IMR-90 (cell line): ENCODE results near the gene COQ2. TPM values are rescaled to one million over a fixed set of nuclear protein-coding genes. Genes with fewer than 3 reads are reported as not detected.

ENCODE experiments used
- ATAC-seq: fragments of 200-7000 bp; cut with Tn5 transposase; 2 replicates; pipeline ENCODE4 v1.9.1; 2020; ENCODE audit warnings: low read depth, mild to moderate bottlenecking, moderate library complexity
- BruUV-seq: library from RNA; stranded (reverse); fragments of 400-500 nt; replicated peaks from 2 replicates; lab custom pipeline; 2021; lab: Mats Ljungman, UMichigan
- CTCF ChIA-PET: fragments of 300-600 bp; formaldehyde crosslinking; extraction: SDS; loops from one replicate; lab custom pipeline; 2021; ENCODE audit warnings: antibody characterized with exemption; lab: Yijun Ruan, JAX
- POLR2A ChIA-PET: fragments of 300-600 bp; sonication (Branson Sonifier 250); formaldehyde crosslinking; loops from one replicate; lab custom pipeline; 2022; ENCODE audit warnings: antibody characterized with exemption; ENCODE audit not compliant: unreplicated experiment; lab: Charles Lee
- DNase-seq: peaks from one replicate; pipeline ENCODE4 v3.0.0; 2013
- H2AFZ ChIP-seq: replicated peaks from 2 replicates; pipeline ENCODE3; 2013; ENCODE audit warnings: low read length, mild to moderate bottlenecking; ENCODE audit not compliant: poor library complexity
- H2AK5ac ChIP-seq: 2 replicates; pipeline ENCODE4 v1.6.1; 2013; ENCODE audit warnings: low read depth, low read length, inconsistent platforms
- H2AK9ac ChIP-seq: replicated peaks from 2 replicates; pipeline ENCODE3; 2013; ENCODE audit warnings: mild to moderate bottlenecking, low read depth, low read length, moderate library complexity; ENCODE audit not compliant: poor library complexity
- H2BK120ac ChIP-seq: 2 replicates; pipeline ENCODE4 v1.6.1; 2013; ENCODE audit warnings: low read depth, low read length, inconsistent platforms
- H2BK15ac ChIP-seq: 3 replicates; pipeline ENCODE4 v1.6.1; 2013; ENCODE audit warnings: low read depth, low read length, inconsistent platforms
- H2BK20ac ChIP-seq: 2 replicates; pipeline ENCODE4 v1.6.1; 2013; ENCODE audit warnings: low read depth, mild to moderate bottlenecking, inconsistent platforms, low read length, moderate library complexity
- H2BK5ac ChIP-seq: 2 replicates; pipeline ENCODE4 v1.6.1; 2013; ENCODE audit warnings: mild to moderate bottlenecking, low read depth, low read length, inconsistent platforms; ENCODE audit not compliant: poor library complexity, severe bottlenecking
- H3K14ac ChIP-seq: replicated peaks from 2 replicates; pipeline ENCODE4 v1.6.1; 2013; ENCODE audit warnings: low read depth, low read length, inconsistent platforms
- H3K18ac ChIP-seq: 2 replicates; pipeline ENCODE4 v1.6.1; 2013; ENCODE audit warnings: low read depth, low read length, control low read depth
- H3K23ac ChIP-seq: 2 replicates; pipeline ENCODE4 v1.6.1; 2013; ENCODE audit warnings: low read depth, low read length, inconsistent platforms
- H3K27ac ChIP-seq: 2 replicates; pipeline ENCODE4 v1.5.1; 2013; ENCODE audit warnings: mild to moderate bottlenecking, control low read depth, low read length; ENCODE audit not compliant: insufficient read depth
- H3K27me3 ChIP-seq: 2 replicates; pipeline ENCODE4 v1.6.1; 2013; ENCODE audit warnings: low read length; ENCODE audit not compliant: control insufficient read depth, insufficient read depth
- H3K36me3 ChIP-seq: 2 replicates; pipeline ENCODE4 v1.6.1; 2013; ENCODE audit warnings: low read length, mixed read lengths; ENCODE audit not compliant: control insufficient read depth, insufficient read depth
- H3K4ac ChIP-seq: 2 replicates; pipeline ENCODE4 v1.6.1; 2013; ENCODE audit warnings: low read depth, low read length, inconsistent platforms
- H3K4me1 ChIP-seq: 2 replicates; pipeline ENCODE4 v1.6.1; 2013; ENCODE audit warnings: low read length, mixed read lengths; ENCODE audit not compliant: control insufficient read depth, insufficient read depth
- H3K4me2 ChIP-seq: 2 replicates; pipeline ENCODE4 v1.6.1; 2013; ENCODE audit warnings: low read depth, mild to moderate bottlenecking, control low read depth, low read length, moderate library complexity
- H3K4me3 ChIP-seq: 2 replicates; pipeline ENCODE4 v1.5.1; 2013; ENCODE audit warnings: low read depth, mild to moderate bottlenecking, control low read depth, low read length, moderate library complexity; ENCODE audit not compliant: insufficient read depth
- H3K56ac ChIP-seq: 2 replicates; pipeline ENCODE4 v1.6.1; 2013; ENCODE audit warnings: low read length, inconsistent platforms; ENCODE audit not compliant: insufficient read depth; ENCODE audit errors: extremely low read depth
- H3K79me1 ChIP-seq, 2 experiments: 2 replicates each; pipeline ENCODE4 v1.6.1; 2013; ENCODE audit warnings: low read length in 2 of 2, inconsistent platforms in 1 of 2, low read depth in 1 of 2
- H3K9ac ChIP-seq: 2 replicates; pipeline ENCODE4 v1.6.1; 2013; ENCODE audit warnings: low read depth, low read length, control low read depth
- H3K9me1 ChIP-seq: 2 replicates; pipeline ENCODE4 v1.6.1; 2013; ENCODE audit warnings: low read length, inconsistent platforms; ENCODE audit not compliant: insufficient read depth
- H3K9me3 ChIP-seq: 2 replicates; pipeline ENCODE4 v1.6.1; 2013; ENCODE audit warnings: low read length; ENCODE audit not compliant: control insufficient read depth, insufficient read depth
- H4K20me1 ChIP-seq: 2 replicates; pipeline ENCODE4 v1.6.1; 2013; ENCODE audit warnings: low read length, inconsistent platforms; ENCODE audit not compliant: insufficient read depth
- H4K5ac ChIP-seq: 2 replicates; pipeline ENCODE4 v1.6.1; 2013; ENCODE audit warnings: mild to moderate bottlenecking, low read depth, low read length, control low read depth
- H4K8ac ChIP-seq, 2 experiments: 2 replicates each; pipeline ENCODE4 v1.6.1; 2013; ENCODE audit warnings: low read depth in 2 of 2, low read length in 2 of 2, control low read depth in 1 of 2, inconsistent platforms in 1 of 2
- H4K91ac ChIP-seq: 2 replicates; pipeline ENCODE4 v1.6.1; 2013; ENCODE audit warnings: low read depth, low read length, inconsistent platforms; ENCODE audit not compliant: insufficient read depth
- BHLHE40 ChIP-seq: fragments of 150-350 bp; IDR thresholded peaks from 2 replicates; pipeline ENCODE4 v1.6.1; 2016; ENCODE audit warnings: mild to moderate bottlenecking, low read depth, low read length
- CEBPB ChIP-seq: IDR thresholded peaks from 2 replicates; pipeline ENCODE4 v1.6.1; 2012; ENCODE audit warnings: low read depth, low read length, improper control_type of control experiment
- CHD1 ChIP-seq: IDR thresholded peaks from 2 replicates; pipeline ENCODE4 v1.6.1; 2012; ENCODE audit warnings: low read depth, low read length, improper control_type of control experiment
- CTCF ChIP-seq: conservative IDR thresholded peaks from 2 replicates; pipeline ENCODE4 v1.5.1; 2012; ENCODE audit warnings: mild to moderate bottlenecking, low read depth, low read length, improper control_type of control experiment
- ELK1 ChIP-seq: fragments of 150-350 bp; IDR thresholded peaks from 2 replicates; pipeline ENCODE4 v1.6.1; 2016; ENCODE audit warnings: low read depth, mild to moderate bottlenecking, low read length, moderate library complexity, borderline replicate concordance
- FOS ChIP-seq: fragments of 150-350 bp; IDR thresholded peaks from 2 replicates; pipeline ENCODE4 v1.6.1; 2016; ENCODE audit warnings: low read depth, low read length
- MAFK ChIP-seq: IDR thresholded peaks from 2 replicates; pipeline ENCODE4 v1.6.1; 2012; ENCODE audit warnings: low read depth, low read length, improper control_type of control experiment
- MAZ ChIP-seq: IDR thresholded peaks from 2 replicates; pipeline ENCODE4 v1.6.1; 2012; ENCODE audit warnings: low read depth, mild to moderate bottlenecking, low read length, improper control_type of control experiment, moderate library complexity, borderline replicate concordance
- MXI1 ChIP-seq: IDR thresholded peaks from 2 replicates; pipeline ENCODE4 v1.6.1; 2012; ENCODE audit warnings: low read depth, mild to moderate bottlenecking, low read length, moderate library complexity, borderline replicate concordance
- NFE2L2 ChIP-seq: fragments of 150-350 bp; IDR thresholded peaks from 2 replicates; pipeline ENCODE4 v1.6.1; 2016; ENCODE audit warnings: low read depth, mild to moderate bottlenecking, low read length
- POLR2A ChIP-seq: IDR thresholded peaks from 2 replicates; pipeline ENCODE4 v1.6.1; 2012; ENCODE audit warnings: mild to moderate bottlenecking, low read depth, low read length
- RAD21 ChIP-seq: IDR thresholded peaks from 2 replicates; pipeline ENCODE4 v1.6.1; 2012; ENCODE audit warnings: low read length, improper control_type of control experiment
- RCOR1 ChIP-seq: IDR thresholded peaks from 2 replicates; pipeline ENCODE4 v1.6.1; 2012; ENCODE audit warnings: mild to moderate bottlenecking, low read length, improper control_type of control experiment; ENCODE audit not compliant: insufficient replicate concordance
- RFX5 ChIP-seq: IDR thresholded peaks from 2 replicates; pipeline ENCODE4 v1.8.0; 2012; ENCODE audit warnings: low read depth, mild to moderate bottlenecking, low read length, moderate library complexity
- SMC3 ChIP-seq: fragments of 150-350 bp; IDR thresholded peaks from 2 replicates; pipeline ENCODE4 v1.6.1; 2016; ENCODE audit warnings: low read depth, mild to moderate bottlenecking, antibody characterized with exemption, low read length, moderate library complexity
- USF2 ChIP-seq: fragments of 150-350 bp; IDR thresholded peaks from 2 replicates; pipeline ENCODE4 v1.6.1; 2017; ENCODE audit warnings: mild to moderate bottlenecking, antibody characterized with exemption, low read length, low read depth
- WGBS, 2 experiments: methylation state at CpG; one replicate each; pipeline versions ENCODE4 v1.1.5 to v1.1.7; 2013; ENCODE audit warnings: missing lambda C conversion rate in 2 of 2; ENCODE audit not compliant: insufficient read length in 1 of 2; ENCODE audit errors: extremely low coverage in 2 of 2; 5-methylcytosine and 5-hydroxymethylcytosine counted together
- dilution Hi-C: fragments of 300-500 bp; cut with HindIII; formaldehyde crosslinking; loops from one replicate; pipeline ENCODE4 v1.14.3; 2018; ENCODE audit warnings: low sequenced_read_pairs; ENCODE audit not compliant: unreplicated experiment
- in situ Hi-C: fragments of 300-500 bp; cut with MboI; formaldehyde crosslinking; loops from 3 replicates; pipeline ENCODE4 v1.14.3; 2019; ENCODE audit warnings: low sequenced_read_pairs, inconsistent platforms, mixed read lengths
- intact Hi-C: fragments of 100-400 bp; cut with micrococcal nuclease; formaldehyde crosslinking; loops from 2 replicates; pipeline ENCODE4 v1.10.0; 2022
- polyA plus RNA-seq, 3 experiments: library from polyadenylated mRNA; depleted of rRNA; stranded (reverse); fragments of >200 nt; gene quantifications; 2 replicates each; pipeline ENCODE4 v1.2.3, GENCODE V29; 2012; ENCODE audit warnings: low replicate concordance in 1 of 3
- total RNA-seq: library from RNA; depleted of rRNA; stranded (reverse); fragments of >200 nt; gene quantifications from 2 replicates; pipeline ENCODE4 v1.2.3, GENCODE V29; 2012

The COQ2 gene
- total and polyA plus RNA-seq, 2 of the 4 experiments (the other 2 are of a cell fraction), result 7.3 to 7.4 TPM

DNA sequence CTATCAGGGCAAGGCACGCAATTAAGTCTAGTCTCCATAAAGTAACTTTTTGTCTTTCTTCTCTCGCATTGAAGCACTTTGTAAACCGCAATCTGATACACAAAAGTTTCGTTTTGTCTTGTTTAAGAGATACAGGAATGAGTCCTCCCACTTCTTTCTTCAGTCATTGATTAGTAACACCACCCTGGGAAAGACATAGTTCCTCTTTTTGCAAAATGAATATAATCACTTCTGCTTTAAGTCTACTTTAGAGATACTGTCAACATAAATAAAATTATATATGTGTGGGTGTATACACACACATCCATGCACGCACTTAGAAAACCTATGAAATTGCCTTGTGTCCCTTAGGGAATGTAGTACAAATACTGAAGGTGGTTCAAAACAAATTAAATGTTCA is 11.7 kb downstream of the COQ2 start:
- dilution Hi-C loops, result no loop called here
- Histone ChIP-seq H3K9me3 (no peaks in the 10 kb centered on the region), H4K91ac (no peak overlapping the region), H4K8ac (no peak overlapping the region), H3K27me3 (no peaks in the 10 kb centered on the region), H2BK15ac (no peak overlapping the region), H3K4me2 (no peak overlapping the region), H4K20me1 (no peaks in the 10 kb centered on the region), H2BK5ac (no peak overlapping the region), H3K4me1 (peaks cover 2% of the 10 kb centered on the region; the same call in 1 of the 2 replicates), H4K5ac (no peak overlapping the region), H2BK20ac (no peak overlapping the region), H3K14ac (no peak overlapping the region), H2AFZ (no peak overlapping the region), H3K18ac (no peak overlapping the region), H2AK9ac (no peak overlapping the region), H2AK5ac (no peak overlapping the region), H3K56ac (no peak overlapping the region), H2BK120ac (no peak overlapping the region), H3K23ac (no peak overlapping the region), H3K4me3 (no peak overlapping the region), H3K4ac (no peak overlapping the region), H3K36me3 (peaks cover 6% of the 10 kb centered on the region; the same call in 1 of the 2 replicates), H3K79me1 (no peaks in the 10 kb centered on the region), H3K9ac (no peak overlapping the region), H3K27ac (no peak overlapping the region), H3K9me1 (peaks cover 4% of the 10 kb centered on the region; the same call in 1 of the 2 replicates)
- in situ Hi-C loops, result no loop called here
- no TSS peak for BruUV-seq
- ChIA-PET POLR2A (no interaction called here), CTCF (interaction anchor here (1.1 kb wide), 1 partner anchor 197 kb away, joined by 3 read pairs; no protein-coding TSS in a partner anchor)
- ATAC-seq (no peak), DNase-seq (no peak)
- no CpG with 5 or more reads among the region's 5 CpGs for WGBS, 2 experiments
- TF ChIP-seq CHD1, result no peak
- TF ChIP-seq MAZ, result no peak
- TF ChIP-seq NFE2L2, result no peak
- no peak for TF ChIP-seq USF2
- TF ChIP-seq CEBPB, result no peak
- no peak for TF ChIP-seq MAFK
- no peak for TF ChIP-seq ELK1
- TF ChIP-seq SMC3, result no peak
- no peak for TF ChIP-seq FOS
- TF ChIP-seq POLR2A, result no peak
- no peak for TF ChIP-seq RCOR1
- TF ChIP-seq MXI1, result no peak
- TF ChIP-seq CTCF, result no peak
- no peak for TF ChIP-seq RAD21
- no peak for TF ChIP-seq RFX5
- no peak for TF ChIP-seq BHLHE40
- intact Hi-C loops, result no loop called here
